Keratinocyte (primary cell): ENCODE results near the gene TAP2.

Experiments
- EZH2 ChIP-seq: IDR thresholded peaks from one replicate; pipeline ENCODE4 v1.6.1; 2012; ENCODE audit warnings: inconsistent platforms, mild to moderate bottlenecking, low read length, moderate library complexity
- TF ChIP-seq, protein P1 (sequence below), 3 experiments: IDR thresholded peaks in 1 of 3; conservative IDR thresholded peaks in 1 of 3; optimal IDR thresholded peaks in 1 of 3; 2 replicates in 2 of 3; 3 replicates in 1 of 3; pipeline versions ENCODE3 to v1.5.1; 2011; ENCODE audit warnings: low read length in 3 of 3, mild to moderate bottlenecking in 3 of 3, moderate library complexity in 2 of 3, control low read depth in 1 of 3, inconsistent platforms in 1 of 3; ENCODE audit not compliant: insufficient read depth in 2 of 3; ENCODE audit errors: extremely low read depth in 1 of 3

DNA sequence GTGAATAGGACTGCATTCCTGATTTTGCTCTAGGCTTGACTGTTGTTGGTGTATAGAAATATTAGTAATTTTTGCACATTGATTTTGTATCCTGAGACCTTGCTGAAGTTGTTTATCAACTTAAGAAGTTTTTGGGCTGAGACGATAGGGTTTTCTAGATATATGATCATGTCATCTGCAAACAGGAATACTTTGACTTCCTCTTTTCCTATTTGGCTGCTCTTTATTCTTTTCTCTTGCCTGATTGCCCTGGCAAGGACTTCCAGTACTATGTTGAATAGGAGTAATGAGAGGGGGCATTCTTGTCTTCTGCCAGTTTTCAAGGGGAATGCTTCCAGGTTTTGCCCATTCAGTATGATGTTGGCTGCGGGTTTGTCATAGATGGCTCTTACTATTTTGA, 35.1 kb downstream of the TAP2 start:
- TF ChIP-seq, protein P1, sequence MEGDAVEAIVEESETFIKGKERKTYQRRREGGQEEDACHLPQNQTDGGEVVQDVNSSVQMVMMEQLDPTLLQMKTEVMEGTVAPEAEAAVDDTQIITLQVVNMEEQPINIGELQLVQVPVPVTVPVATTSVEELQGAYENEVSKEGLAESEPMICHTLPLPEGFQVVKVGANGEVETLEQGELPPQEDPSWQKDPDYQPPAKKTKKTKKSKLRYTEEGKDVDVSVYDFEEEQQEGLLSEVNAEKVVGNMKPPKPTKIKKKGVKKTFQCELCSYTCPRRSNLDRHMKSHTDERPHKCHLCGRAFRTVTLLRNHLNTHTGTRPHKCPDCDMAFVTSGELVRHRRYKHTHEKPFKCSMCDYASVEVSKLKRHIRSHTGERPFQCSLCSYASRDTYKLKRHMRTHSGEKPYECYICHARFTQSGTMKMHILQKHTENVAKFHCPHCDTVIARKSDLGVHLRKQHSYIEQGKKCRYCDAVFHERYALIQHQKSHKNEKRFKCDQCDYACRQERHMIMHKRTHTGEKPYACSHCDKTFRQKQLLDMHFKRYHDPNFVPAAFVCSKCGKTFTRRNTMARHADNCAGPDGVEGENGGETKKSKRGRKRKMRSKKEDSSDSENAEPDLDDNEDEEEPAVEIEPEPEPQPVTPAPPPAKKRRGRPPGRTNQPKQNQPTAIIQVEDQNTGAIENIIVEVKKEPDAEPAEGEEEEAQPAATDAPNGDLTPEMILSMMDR (optimal IDR thresholded peaks at IDR 0.05 in 1 of 3, IDR thresholded peaks at IDR 0.05 in 1 of 3, conservative IDR thresholded peaks at IDR 0.05 in 1 of 3; ENCODE audit: extremely low read depth in 1 of 3, insufficient read depth in 2 of 3, low read length in 3 of 3), result no peak
- TF ChIP-seq EZH2, result no peak
